ENCODE measurements around the gene PLCH1. TPM values are rescaled to one million over a fixed set of nuclear protein-coding genes. Genes with fewer than 3 reads are reported as not detected.
"Not testable (repeated sequence)": the region's sequence is repeated elsewhere in the genome, so short reads cannot be mapped to it uniquely, and the experiment has no call there.

Gene PLCH1
- polyA plus RNA-seq, 2 donors, result 0.07 to 0.10 TPM

- not testable (repeated sequence) for H3K4me3 ChIP-seq (ENCODE audit: low read depth in 1 of 2, low read length in 2 of 2); H3K36me3 ChIP-seq (ENCODE audit: control insufficient read depth in 2 of 2, insufficient read depth in 2 of 2, low read length in 1 of 2); H3K27me3 ChIP-seq (ENCODE audit: control insufficient read depth in 1 of 2, insufficient read depth in 2 of 2, low read length in 2 of 2); H3K4me1 ChIP-seq (ENCODE audit: control insufficient read depth in 2 of 2, insufficient read depth in 2 of 2, low read length in 1 of 2); H3K27ac ChIP-seq (ENCODE audit: low read depth in 2 of 2, low read length in 1 of 2); H3K9me3 ChIP-seq (ENCODE audit: control insufficient read depth in 2 of 2, insufficient read depth in 1 of 2, low read depth in 1 of 2, low read length in 1 of 2)
- 64 to 69% methylated on average over 2 of the region's 2 CpGs for WGBS, 2 donors
Observed at GRCh38 chr3:155394896-155395295, 350.0 kb downstream of the PLCH1 start.

- H3K36me3 ChIP-seq (ENCODE audit: control insufficient read depth in 2 of 2, insufficient read depth in 2 of 2, low read length in 1 of 2), result no peaks in the 10 kb centered on the region
- 96 to 100% methylated on average over 1 of the region's 1 CpG for WGBS, 2 donors
- no peak overlapping the region for H3K27ac ChIP-seq (ENCODE audit: low read depth in 2 of 2, low read length in 1 of 2)
- no peaks in the 10 kb centered on the region for H3K9me3 ChIP-seq (ENCODE audit: control insufficient read depth in 2 of 2, insufficient read depth in 1 of 2, low read depth in 1 of 2, low read length in 1 of 2)
- H3K4me3 ChIP-seq (ENCODE audit: low read depth in 1 of 2, low read length in 2 of 2), result no peak overlapping the region
- peaks cover 0 to 4% of the 10 kb centered on the region in 2 donors for H3K4me1 ChIP-seq (ENCODE audit: control insufficient read depth in 2 of 2, insufficient read depth in 2 of 2, low read length in 1 of 2)
- H3K27me3 ChIP-seq (ENCODE audit: control insufficient read depth in 1 of 2, insufficient read depth in 2 of 2, low read length in 2 of 2), result no peaks in the 10 kb centered on the region
Observed at GRCh38 chr3:155394240-155394639, 350.6 kb downstream of the PLCH1 start.

GRCh38 chr3:155393316-155393715 is 351.6 kb downstream of the PLCH1 start:
- peaks cover 0 to 4% of the 10 kb centered on the region in 2 donors for H3K4me1 ChIP-seq (ENCODE audit: control insufficient read depth in 2 of 2, insufficient read depth in 2 of 2, low read length in 1 of 2)
- H3K4me3 ChIP-seq (ENCODE audit: low read depth in 1 of 2, low read length in 2 of 2), result no peak overlapping the region
- WGBS, 2 donors, result 73 to 88% methylated on average over 1 of the region's 1 CpG
- H3K27me3 ChIP-seq (ENCODE audit: control insufficient read depth in 1 of 2, insufficient read depth in 2 of 2, low read length in 2 of 2), result no peaks in the 10 kb centered on the region
- H3K36me3 ChIP-seq (ENCODE audit: control insufficient read depth in 2 of 2, insufficient read depth in 2 of 2, low read length in 1 of 2), result no peaks in the 10 kb centered on the region
- H3K9me3 ChIP-seq (ENCODE audit: control insufficient read depth in 2 of 2, insufficient read depth in 1 of 2, low read depth in 1 of 2, low read length in 1 of 2), result no peaks in the 10 kb centered on the region
- H3K27ac ChIP-seq (ENCODE audit: low read depth in 2 of 2, low read length in 1 of 2), result no peak overlapping the region

GRCh38 chr3:155392138-155392537 is 352.7 kb downstream of the PLCH1 start:
- H3K27me3 ChIP-seq (ENCODE audit: control insufficient read depth in 1 of 2, insufficient read depth in 2 of 2, low read length in 2 of 2), result no peaks in the 10 kb centered on the region
- no peak overlapping the region for H3K27ac ChIP-seq (ENCODE audit: low read depth in 2 of 2, low read length in 1 of 2)
- no peaks in the 10 kb centered on the region for H3K9me3 ChIP-seq (ENCODE audit: control insufficient read depth in 2 of 2, insufficient read depth in 1 of 2, low read depth in 1 of 2, low read length in 1 of 2)
- peaks cover 0 to 4% of the 10 kb centered on the region in 2 donors for H3K4me1 ChIP-seq (ENCODE audit: control insufficient read depth in 2 of 2, insufficient read depth in 2 of 2, low read length in 1 of 2)
- 59 to 75% methylated on average over 1 of the region's 1 CpG for WGBS, 2 donors
- H3K4me3 ChIP-seq (ENCODE audit: low read depth in 1 of 2, low read length in 2 of 2), result no peak overlapping the region
- H3K36me3 ChIP-seq (ENCODE audit: control insufficient read depth in 2 of 2, insufficient read depth in 2 of 2, low read length in 1 of 2), result no peaks in the 10 kb centered on the region

GRCh38 chr3:155391551-155391958 is 353.3 kb downstream of the PLCH1 start:
- no peak overlapping the region for H3K27ac ChIP-seq (ENCODE audit: low read depth in 2 of 2, low read length in 1 of 2)
- H3K36me3 ChIP-seq (ENCODE audit: control insufficient read depth in 2 of 2, insufficient read depth in 2 of 2, low read length in 1 of 2), result no peaks in the 10 kb centered on the region
- no peaks in the 10 kb centered on the region for H3K9me3 ChIP-seq (ENCODE audit: control insufficient read depth in 2 of 2, insufficient read depth in 1 of 2, low read depth in 1 of 2, low read length in 1 of 2)
- H3K4me3 ChIP-seq (ENCODE audit: low read depth in 1 of 2, low read length in 2 of 2), result no peak overlapping the region
- peaks cover 0 to 4% of the 10 kb centered on the region in 2 donors for H3K4me1 ChIP-seq (ENCODE audit: control insufficient read depth in 2 of 2, insufficient read depth in 2 of 2, low read length in 1 of 2)
- H3K27me3 ChIP-seq (ENCODE audit: control insufficient read depth in 1 of 2, insufficient read depth in 2 of 2, low read length in 2 of 2), result peaks cover 0 to 4% of the 10 kb centered on the region in 2 donors
- 12 to 24% methylated on average over 2 of the region's 2 CpGs for WGBS, 2 donors

GRCh38 chr3:155391104-155391503 is 353.8 kb downstream of the PLCH1 start:
- WGBS, 2 donors, result 72 to 79% methylated on average over 2 of the region's 2 CpGs
- H3K4me3 ChIP-seq (ENCODE audit: low read depth in 1 of 2, low read length in 2 of 2), result no peak overlapping the region
- H3K36me3 ChIP-seq (ENCODE audit: control insufficient read depth in 2 of 2, insufficient read depth in 2 of 2, low read length in 1 of 2), result no peaks in the 10 kb centered on the region
- H3K9me3 ChIP-seq (ENCODE audit: control insufficient read depth in 2 of 2, insufficient read depth in 1 of 2, low read depth in 1 of 2, low read length in 1 of 2), result no peaks in the 10 kb centered on the region
- no peak overlapping the region for H3K27ac ChIP-seq (ENCODE audit: low read depth in 2 of 2, low read length in 1 of 2)
- peaks cover 0 to 4% of the 10 kb centered on the region in 2 donors for H3K27me3 ChIP-seq (ENCODE audit: control insufficient read depth in 1 of 2, insufficient read depth in 2 of 2, low read length in 2 of 2)
- peaks cover 0 to 4% of the 10 kb centered on the region in 2 donors for H3K4me1 ChIP-seq (ENCODE audit: control insufficient read depth in 2 of 2, insufficient read depth in 2 of 2, low read length in 1 of 2)

- H3K9me3 ChIP-seq (ENCODE audit: control insufficient read depth in 2 of 2, insufficient read depth in 1 of 2, low read depth in 1 of 2, low read length in 1 of 2), result no peaks in the 10 kb centered on the region
- no peaks in the 10 kb centered on the region for H3K36me3 ChIP-seq (ENCODE audit: control insufficient read depth in 2 of 2, insufficient read depth in 2 of 2, low read length in 1 of 2)
- H3K27ac ChIP-seq (ENCODE audit: low read depth in 2 of 2, low read length in 1 of 2), result no peak overlapping the region
- peaks cover 0 to 4% of the 10 kb centered on the region in 2 donors for H3K27me3 ChIP-seq (ENCODE audit: control insufficient read depth in 1 of 2, insufficient read depth in 2 of 2, low read length in 2 of 2)
- peaks cover 0 to 4% of the 10 kb centered on the region in 2 donors for H3K4me1 ChIP-seq (ENCODE audit: control insufficient read depth in 2 of 2, insufficient read depth in 2 of 2, low read length in 1 of 2)
- H3K4me3 ChIP-seq (ENCODE audit: low read depth in 1 of 2, low read length in 2 of 2), result no peak overlapping the region
Observed at GRCh38 chr3:155390351-155390750, 354.5 kb downstream of the PLCH1 start.

- Histone ChIP-seq H3K27ac (ENCODE audit: low read depth in 2 of 2, low read length in 1 of 2) (no peak overlapping the region), H3K36me3 (ENCODE audit: control insufficient read depth in 2 of 2, insufficient read depth in 2 of 2, low read length in 1 of 2) (no peaks in the 10 kb centered on the region), H3K4me3 (ENCODE audit: low read depth in 1 of 2, low read length in 2 of 2) (no peak overlapping the region), H3K4me1 (ENCODE audit: control insufficient read depth in 2 of 2, insufficient read depth in 2 of 2, low read length in 1 of 2) (peaks cover 0 to 4% of the 10 kb centered on the region in 2 donors), H3K27me3 (ENCODE audit: control insufficient read depth in 1 of 2, insufficient read depth in 2 of 2, low read length in 2 of 2) (peaks cover 0 to 4% of the 10 kb centered on the region in 2 donors), H3K9me3 (ENCODE audit: control insufficient read depth in 2 of 2, insufficient read depth in 1 of 2, low read depth in 1 of 2, low read length in 1 of 2) (no peaks in the 10 kb centered on the region)
- WGBS, 2 donors, result 63 to 83% methylated on average over 2 of the region's 2 CpGs
Observed at GRCh38 chr3:155388417-155388816, 356.5 kb downstream of the PLCH1 start.

- peaks cover 0 to 4% of the 10 kb centered on the region in 2 donors for H3K4me1 ChIP-seq (ENCODE audit: control insufficient read depth in 2 of 2, insufficient read depth in 2 of 2, low read length in 1 of 2)
- WGBS, 2 donors, result 64 to 69% methylated on average over 3 of the region's 3 CpGs
- H3K36me3 ChIP-seq (ENCODE audit: control insufficient read depth in 2 of 2, insufficient read depth in 2 of 2, low read length in 1 of 2), result no peaks in the 10 kb centered on the region
- H3K27ac ChIP-seq (ENCODE audit: low read depth in 2 of 2, low read length in 1 of 2), result no peak overlapping the region
- no peak overlapping the region for H3K4me3 ChIP-seq (ENCODE audit: low read depth in 1 of 2, low read length in 2 of 2)
- H3K9me3 ChIP-seq (ENCODE audit: control insufficient read depth in 2 of 2, insufficient read depth in 1 of 2, low read depth in 1 of 2, low read length in 1 of 2), result no peaks in the 10 kb centered on the region
- peaks cover 0 to 4% of the 10 kb centered on the region in 2 donors for H3K27me3 ChIP-seq (ENCODE audit: control insufficient read depth in 1 of 2, insufficient read depth in 2 of 2, low read length in 2 of 2)
Observed at GRCh38 chr3:155387571-155387970, 357.3 kb downstream of the PLCH1 start.

GRCh38 chr3:155386919-155387318 is 358.0 kb downstream of the PLCH1 start:
- WGBS, 2 donors, result 66 to 72% methylated on average over 8 of the region's 8 CpGs
- H3K36me3 ChIP-seq (ENCODE audit: control insufficient read depth in 2 of 2, insufficient read depth in 2 of 2, low read length in 1 of 2), result no peaks in the 10 kb centered on the region
- no peaks in the 10 kb centered on the region for H3K9me3 ChIP-seq (ENCODE audit: control insufficient read depth in 2 of 2, insufficient read depth in 1 of 2, low read depth in 1 of 2, low read length in 1 of 2)
- no peak overlapping the region for H3K4me3 ChIP-seq (ENCODE audit: low read depth in 1 of 2, low read length in 2 of 2)
- H3K4me1 ChIP-seq (ENCODE audit: control insufficient read depth in 2 of 2, insufficient read depth in 2 of 2, low read length in 1 of 2), result peaks cover 0 to 4% of the 10 kb centered on the region in 2 donors
- peaks cover 0 to 4% of the 10 kb centered on the region in 2 donors for H3K27me3 ChIP-seq (ENCODE audit: control insufficient read depth in 1 of 2, insufficient read depth in 2 of 2, low read length in 2 of 2)
- no peak overlapping the region for H3K27ac ChIP-seq (ENCODE audit: low read depth in 2 of 2, low read length in 1 of 2)
